ENCODE results near the gene SH2D6. TPM values are rescaled to one million over a fixed set of nuclear protein-coding genes. Genes with fewer than 3 reads are reported as not detected.

Gene SH2D6
- polyA plus RNA-seq, 4 donors, result 0.56 to 1.4 (median 0.95) TPM

DNA sequence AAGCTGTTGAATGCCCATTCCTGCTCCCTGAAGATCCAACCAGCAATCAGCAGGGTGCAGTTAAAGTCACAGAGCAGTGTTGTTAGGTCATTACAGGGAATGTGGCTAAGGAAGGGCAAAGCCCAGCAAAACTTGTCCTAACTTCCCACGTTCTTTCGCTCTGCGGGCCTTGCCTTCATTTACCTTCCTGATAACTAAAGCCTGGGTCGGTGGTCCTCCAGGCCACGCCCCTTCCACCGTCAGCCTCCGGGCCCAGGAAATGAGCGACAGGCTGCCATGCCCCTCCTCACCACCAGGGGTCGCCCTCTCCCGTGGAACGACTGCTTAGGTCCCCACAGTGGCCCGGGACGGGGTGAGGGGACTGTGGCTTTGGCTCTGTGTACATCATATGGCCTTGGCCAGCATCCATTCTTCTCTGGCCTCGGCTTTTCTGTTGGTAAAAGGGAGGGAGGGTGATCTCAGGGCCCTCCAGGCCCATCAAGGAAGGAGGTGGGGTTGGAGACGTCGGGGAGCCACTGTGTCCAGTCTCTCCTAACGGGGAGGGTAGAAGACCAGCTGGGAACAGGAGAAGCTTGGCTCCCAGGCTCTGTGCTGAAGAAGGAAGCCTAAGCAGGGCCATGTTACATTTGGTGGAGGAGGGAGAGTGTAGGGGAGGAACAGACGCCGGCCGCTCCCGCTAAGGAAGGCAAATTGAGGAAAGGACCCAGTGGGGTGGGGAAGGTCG lies 2.2 kb downstream of the SH2D6 start:
- no peak for DNase-seq (ENCODE audit: low read depth in 4 of 4, low spot score in 2 of 4)

DNA sequence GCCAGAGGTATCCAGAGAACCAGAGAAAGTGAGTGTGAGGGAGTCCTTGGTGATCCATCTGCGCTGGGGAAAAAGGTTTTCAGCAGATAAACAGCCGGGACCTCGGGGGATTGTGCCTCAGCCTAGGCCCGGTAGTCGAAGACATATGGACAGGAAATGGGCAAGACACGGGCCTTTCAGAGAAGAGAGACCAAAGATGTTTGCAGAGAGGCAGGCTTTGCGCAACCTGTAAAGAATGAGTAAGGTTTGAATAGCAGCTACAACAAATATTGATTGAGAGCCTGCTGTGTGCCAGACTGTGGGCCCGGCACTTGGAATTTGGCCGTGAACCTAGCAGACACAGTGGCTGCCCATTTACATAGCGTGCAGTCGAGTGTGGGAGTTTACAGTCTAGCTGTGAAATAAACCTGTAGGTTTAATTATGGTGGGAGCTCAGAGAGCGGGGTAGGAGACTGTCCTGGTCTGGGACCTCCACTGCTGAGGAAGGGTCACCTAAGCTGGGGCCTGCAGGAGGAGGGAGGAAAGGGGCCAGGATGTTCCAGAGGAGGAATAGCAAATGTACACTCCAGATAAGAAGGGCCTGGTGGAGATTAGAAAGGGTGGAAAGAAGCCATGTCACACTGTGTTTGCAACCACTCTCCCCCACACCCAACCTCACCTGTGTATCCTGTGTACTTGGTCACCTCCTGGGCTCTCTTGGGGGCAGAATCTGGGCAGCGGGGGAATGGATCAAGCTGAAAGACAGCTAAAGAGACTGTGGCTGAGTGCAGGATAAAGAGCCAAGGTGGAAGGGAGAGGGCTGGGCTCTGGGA lies 3.0 kb downstream of the SH2D6 start:
- DNase-seq (ENCODE audit: low read depth in 4 of 4, low spot score in 2 of 4), result no peak

DNA sequence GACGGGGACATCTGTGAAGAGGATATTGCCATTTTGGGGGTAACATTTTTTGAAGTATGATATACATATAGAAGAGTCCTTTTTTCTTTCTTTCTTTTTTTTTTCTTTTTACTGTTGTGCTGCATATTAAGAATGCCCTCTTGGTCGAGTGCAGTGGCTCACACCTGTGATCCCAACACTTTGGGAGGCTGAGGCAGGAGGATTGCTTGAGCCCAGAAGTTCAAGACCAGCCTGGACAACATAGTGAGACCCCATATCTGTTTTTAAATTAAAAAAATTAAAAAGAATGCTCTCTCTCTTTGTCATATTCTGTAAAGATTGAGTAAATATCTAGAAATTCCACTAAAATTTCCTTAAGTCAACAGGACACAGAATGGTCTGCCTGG lies 3.6 kb downstream of the SH2D6 start:
- no peak for DNase-seq (ENCODE audit: low read depth in 4 of 4, low spot score in 2 of 4)

- no peak for DNase-seq (ENCODE audit: low read depth in 4 of 4, low spot score in 2 of 4)
Observed at GRCh38 chr2:85423525-85423924, 5.0 kb downstream of the SH2D6 start.

- no peak for DNase-seq (ENCODE audit: low read depth in 4 of 4, low spot score in 2 of 4)
Observed at GRCh38 chr2:85425588-85425987, 7.1 kb downstream of the SH2D6 start.

GRCh38 chr2:85427300-85427835 lies 8.9 kb downstream of the SH2D6 start:
- no peak for DNase-seq (ENCODE audit: low read depth in 4 of 4, low spot score in 2 of 4)

GRCh38 chr2:85428343-85428881 lies 9.9 kb downstream of the SH2D6 start:
- no peak for DNase-seq (ENCODE audit: low read depth in 4 of 4, low spot score in 2 of 4)

DNA sequence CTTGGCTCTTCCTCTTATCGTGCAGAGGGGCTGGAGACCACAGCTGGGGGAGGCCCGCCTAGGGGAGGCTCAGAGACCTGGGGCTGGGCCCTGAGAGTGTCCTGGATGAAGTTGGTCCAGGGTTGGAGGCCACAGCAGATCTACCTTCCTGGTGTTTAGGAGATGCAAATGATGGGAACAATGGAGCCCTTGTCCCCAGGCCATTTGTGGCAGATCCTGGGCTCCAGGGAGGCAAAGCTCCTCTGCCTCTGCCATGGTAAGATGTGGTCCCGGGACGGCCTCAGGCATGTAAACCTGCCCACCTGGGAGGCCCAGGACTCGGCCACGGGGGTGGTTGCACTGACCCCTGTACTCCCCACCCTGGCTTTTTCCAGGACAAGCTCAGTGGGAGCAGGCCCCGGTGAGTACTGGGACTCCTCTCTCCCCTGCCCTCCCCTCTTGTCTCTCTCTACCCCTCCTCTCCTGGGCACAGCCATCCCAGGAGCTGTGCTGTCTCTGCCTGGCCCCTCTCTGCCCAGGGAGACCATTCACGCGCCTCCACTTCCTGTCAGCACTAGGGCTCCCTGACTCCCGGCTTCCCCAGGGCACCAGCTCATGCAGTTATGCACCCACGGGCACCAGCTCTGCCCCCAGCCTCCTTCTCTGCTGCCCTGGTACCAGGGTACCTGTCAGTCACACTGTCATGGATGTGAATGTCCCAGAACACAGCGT lies 10.9 kb downstream of the SH2D6 start:
- no peak for DNase-seq (ENCODE audit: low read depth in 4 of 4, low spot score in 2 of 4)

DNA sequence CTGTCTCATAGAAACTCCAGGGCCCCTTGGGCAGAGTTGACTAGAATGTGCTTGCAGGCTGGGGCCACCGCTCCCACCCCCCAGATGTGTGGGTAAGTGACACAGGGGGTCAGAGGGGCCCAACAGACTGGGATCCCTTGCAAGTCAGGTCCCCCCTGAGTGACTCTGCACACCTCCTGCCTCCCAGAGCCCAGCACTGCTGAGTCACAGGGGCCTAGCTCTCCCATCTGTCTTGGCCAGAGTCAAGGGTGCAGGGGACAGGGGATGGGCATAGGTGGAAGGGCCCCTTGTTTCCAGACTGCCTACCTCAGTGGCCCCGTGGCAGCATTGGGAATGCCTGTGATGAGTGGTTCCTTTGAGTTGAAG lies 11.4 kb downstream of the SH2D6 start:
- DNase-seq (ENCODE audit: low read depth in 4 of 4, low spot score in 2 of 4), result no peak

DNA sequence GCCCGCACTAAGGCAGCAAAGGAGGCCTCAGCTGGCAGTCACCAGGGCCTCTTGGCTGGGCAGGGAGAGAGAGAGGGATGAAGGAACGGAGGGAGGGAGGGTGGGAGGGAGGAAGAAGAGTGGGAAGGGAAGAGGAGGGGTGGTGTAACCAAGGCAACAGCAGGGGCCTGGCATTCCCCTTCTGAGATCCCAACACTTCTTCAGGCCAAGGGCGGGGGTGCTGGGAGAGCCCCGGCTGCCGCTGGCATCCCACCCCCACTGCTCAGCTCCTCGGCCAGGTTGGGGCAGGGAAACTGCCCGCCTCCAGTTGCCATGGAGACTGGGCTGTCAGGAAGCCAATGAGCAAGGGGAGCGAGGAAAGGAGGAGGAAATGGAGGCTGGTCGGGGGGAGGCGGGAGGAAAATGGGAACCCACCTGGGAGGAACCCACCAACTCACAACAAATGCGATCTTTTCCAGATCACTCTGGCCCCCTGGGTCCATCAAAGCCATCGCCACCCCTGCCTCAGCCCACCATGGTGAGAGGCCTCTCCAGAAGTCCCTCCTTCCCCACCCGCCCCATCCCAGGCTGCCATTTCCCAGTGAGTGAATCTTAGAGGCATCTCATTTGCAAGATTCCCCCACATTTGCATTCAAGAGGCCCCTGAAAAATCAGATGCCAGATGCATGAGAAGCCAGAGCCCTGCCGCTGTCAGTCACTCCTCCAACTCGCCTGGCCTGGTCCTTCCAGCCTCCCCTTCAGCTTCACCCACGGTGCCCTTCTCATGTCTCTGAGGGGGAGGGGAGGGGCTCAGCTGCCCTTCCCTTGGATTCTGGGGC lies 12.4 kb downstream of the SH2D6 start:
- no peak for DNase-seq (ENCODE audit: low read depth in 4 of 4, low spot score in 2 of 4)

GRCh38 chr2:85431570-85432205 lies 13.2 kb downstream of the SH2D6 start:
- DNase-seq (ENCODE audit: low read depth in 4 of 4, low spot score in 2 of 4), result no peak

GRCh38 chr2:85433511-85434089 lies 15.1 kb downstream of the SH2D6 start:
- DNase-seq (ENCODE audit: low read depth in 4 of 4, low spot score in 2 of 4), result no peak

DNA sequence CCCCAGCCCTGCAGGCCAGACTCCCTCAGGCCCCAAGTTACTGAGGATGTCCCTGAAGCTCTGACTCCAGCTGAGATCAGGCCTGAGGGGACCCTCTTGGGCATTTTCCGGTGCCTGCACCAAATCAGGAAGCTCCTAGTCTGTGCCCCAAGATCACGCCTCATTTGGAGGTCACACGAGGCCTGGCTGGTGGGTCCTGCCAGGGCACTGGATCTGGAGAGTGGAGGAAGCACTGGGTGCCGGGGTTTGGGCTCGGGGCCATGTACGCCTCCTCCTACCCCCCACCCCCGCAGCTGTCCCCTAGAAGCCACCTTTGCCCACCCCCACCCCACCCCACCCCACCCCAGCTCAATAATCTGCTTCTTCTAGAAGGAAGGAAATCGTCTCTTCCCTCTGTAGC lies 16.2 kb downstream of the SH2D6 start:
- DNase-seq (ENCODE audit: low read depth in 4 of 4, low spot score in 2 of 4), result no peak

DNA sequence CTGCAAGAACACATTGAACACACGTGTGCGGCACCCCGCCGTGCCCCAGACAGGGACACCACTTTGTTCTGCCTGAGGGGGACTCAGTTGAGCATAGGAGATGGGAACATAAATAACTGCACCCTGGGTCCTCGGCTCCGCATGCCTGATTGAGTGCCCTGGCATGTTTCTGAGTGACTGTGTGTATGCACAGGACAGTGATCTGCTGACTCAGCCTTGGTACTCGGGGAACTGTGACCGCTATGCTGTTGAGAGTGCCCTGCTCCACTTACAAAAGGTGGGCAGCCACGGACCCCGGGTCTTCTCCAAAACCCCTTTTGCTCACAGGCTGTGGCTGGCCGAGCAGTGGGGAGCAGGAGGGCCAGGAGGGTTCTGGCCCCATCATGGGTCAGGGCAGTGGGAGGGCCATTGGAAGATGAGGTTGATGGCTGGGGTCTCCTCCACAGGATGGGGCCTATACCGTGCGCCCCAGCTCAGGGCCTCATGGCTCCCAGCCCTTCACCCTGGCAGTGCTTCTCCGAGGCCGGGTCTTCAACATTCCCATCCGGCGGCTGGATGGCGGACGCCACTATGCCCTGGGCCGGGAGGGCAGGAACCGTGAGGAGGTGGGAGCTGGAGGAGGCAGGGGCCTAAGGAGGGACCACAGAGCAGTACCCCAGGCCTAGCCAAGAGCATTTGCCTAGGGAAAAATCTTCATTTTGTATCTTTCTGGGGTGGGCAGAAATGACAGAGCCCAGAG lies 16.9 kb downstream of the SH2D6 start:
- DNase-seq (ENCODE audit: low read depth in 4 of 4, low spot score in 2 of 4), result no peak

GRCh38 chr2:85435981-85436835 lies 17.7 kb downstream of the SH2D6 start:
- DNase-seq (ENCODE audit: low read depth in 4 of 4, low spot score in 2 of 4), result no peak

DNA sequence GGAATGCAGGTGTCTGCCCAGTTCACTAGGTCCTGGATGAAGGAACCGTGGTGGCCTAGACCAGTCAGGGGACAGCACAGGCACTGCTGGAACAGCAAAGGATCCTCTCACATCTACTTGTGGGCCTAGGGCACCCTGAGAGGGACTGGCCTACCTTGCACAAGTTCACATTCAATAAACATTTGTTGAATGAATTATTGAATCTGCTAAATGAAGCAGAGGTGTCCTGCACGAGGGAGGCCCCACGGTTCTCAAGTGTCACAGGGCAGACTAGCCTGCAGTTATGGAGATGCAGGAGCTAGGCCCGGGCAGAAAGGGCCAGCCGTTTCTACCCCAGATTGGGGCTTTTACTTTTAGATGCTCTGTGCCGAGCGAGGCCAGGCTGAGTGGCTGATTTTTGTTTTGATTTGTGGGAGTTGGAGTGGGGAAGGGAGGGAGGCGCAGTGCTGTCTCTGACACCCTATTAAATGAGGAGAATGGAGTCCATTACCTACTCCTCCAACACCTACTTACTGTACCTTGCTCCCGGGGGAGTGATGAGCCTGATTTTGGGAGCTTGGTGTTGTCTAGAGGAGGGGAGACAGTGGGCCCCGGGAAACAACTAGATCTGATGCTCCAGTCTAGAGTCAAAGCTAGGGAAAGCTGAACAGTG lies 18.4 kb downstream of the SH2D6 start:
- no peak for DNase-seq (ENCODE audit: low read depth in 4 of 4, low spot score in 2 of 4)

DNA sequence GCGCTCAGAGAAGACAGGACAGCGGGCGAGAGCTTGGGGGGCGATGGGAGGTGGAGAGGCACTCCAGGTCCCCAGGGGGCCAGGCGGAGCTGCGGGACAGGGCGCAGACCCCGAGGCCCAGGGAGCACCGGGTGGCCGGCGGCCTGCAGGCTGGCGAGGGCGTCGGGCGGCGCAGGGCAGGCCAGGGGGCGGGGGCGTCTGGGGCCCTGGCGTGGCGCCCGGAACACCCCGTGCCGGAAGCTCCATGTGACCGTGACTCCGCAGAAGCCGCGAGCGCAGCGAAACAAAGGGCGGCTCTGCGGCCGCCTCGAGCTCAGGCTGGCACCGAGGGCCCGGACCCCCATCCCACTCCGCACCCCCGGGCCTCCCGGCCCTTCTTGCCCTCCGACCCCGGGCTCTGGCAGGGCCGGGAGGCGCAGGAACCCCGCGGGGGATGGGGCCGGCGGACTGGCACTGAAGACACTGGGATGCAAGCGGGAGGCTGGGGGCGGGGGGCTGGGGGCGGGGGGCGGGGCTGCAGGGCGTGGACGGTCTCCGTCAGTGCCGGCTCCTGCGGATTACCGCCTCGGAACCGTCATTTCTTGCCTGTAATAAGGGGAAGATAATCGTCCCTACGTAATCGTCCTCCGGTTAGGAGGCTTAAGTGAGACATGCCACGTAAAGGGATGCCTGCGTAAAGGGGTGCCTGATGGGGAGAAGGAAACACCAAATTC lies 19.1 kb downstream of the SH2D6 start:
- no peak for DNase-seq (ENCODE audit: low read depth in 4 of 4, low spot score in 2 of 4)
